WTC11 (cell line): Measurements from ENCODE around the gene FGR. TPM values are rescaled to one million over a fixed set of nuclear protein-coding genes. Genes with fewer than 3 reads are reported as not detected.

Experiments used
- KAT7 ChIP-seq: sonication (generic); formaldehyde crosslinking; IDR thresholded peaks from 2 replicates; pipeline ENCODE4 v1.8.1; 2023; ENCODE audit warnings: missing genetic modification reagents, mild to moderate bottlenecking, borderline replicate concordance
- MYBL2 ChIP-seq: sonication (generic); formaldehyde crosslinking; IDR thresholded peaks from 2 replicates; pipeline ENCODE4 v1.8.1; 2023; ENCODE audit warnings: mild to moderate bottlenecking, moderate library complexity, missing genetic modification reagents
- NR2C2 ChIP-seq: sonication (generic); formaldehyde crosslinking; IDR thresholded peaks from 2 replicates; pipeline ENCODE4 v1.8.0; 2022; ENCODE audit warnings: mild to moderate bottlenecking, missing genetic modification reagents
- NR3C1 ChIP-seq: sonication (generic); formaldehyde crosslinking; conservative IDR thresholded peaks from 2 replicates; pipeline ENCODE4 v1.8.1; 2023; ENCODE audit warnings: low read depth, mild to moderate bottlenecking, missing genetic modification reagents
- SMAD3 ChIP-seq: sonication (generic); formaldehyde crosslinking; IDR thresholded peaks from 2 replicates; pipeline ENCODE4 v1.8.0; 2022; ENCODE audit warnings: missing genetic modification reagents, mild to moderate bottlenecking, borderline replicate concordance
- SMAD4 ChIP-seq: sonication (generic); formaldehyde crosslinking; IDR thresholded peaks from 2 replicates; pipeline ENCODE4 v1.8.0; 2022; ENCODE audit warnings: mild to moderate bottlenecking, missing genetic modification reagents
- SP1 ChIP-seq: sonication (generic); formaldehyde crosslinking; conservative IDR thresholded peaks from 2 replicates; pipeline ENCODE4 v1.8.1; 2022; ENCODE audit warnings: missing genetic modification reagents
- TP53 ChIP-seq: sonication (generic); formaldehyde crosslinking; IDR thresholded peaks from 2 replicates; pipeline ENCODE4 v1.8.1; 2023; ENCODE audit warnings: mild to moderate bottlenecking, missing genetic modification reagents
- ZNF121 ChIP-seq: sonication (generic); formaldehyde crosslinking; IDR thresholded peaks from 2 replicates; pipeline ENCODE4 v1.8.0; 2023; ENCODE audit warnings: missing genetic modification reagents
- ZNF423 ChIP-seq: fragments of 250-450 bp; sonication (Bioruptor Pico); IDR thresholded peaks from 2 replicates; pipeline ENCODE4 v2.1.2; 2022; ENCODE audit warnings: mild to moderate bottlenecking, moderate library complexity
- total RNA-seq: library from RNA; stranded (reverse); gene quantifications from 3 replicates; pipeline ENCODE4 v1.2.3, GENCODE V29; 2021
- TF ChIP-seq, protein P1 (sequence below): sonication (generic); formaldehyde crosslinking; IDR thresholded peaks from 2 replicates; pipeline ENCODE4 v1.8.1; 2023; ENCODE audit warnings: mild to moderate bottlenecking, missing genetic modification reagents
- TF ChIP-seq, protein P2 (sequence below): fragments of 250-450 bp; sonication (Bioruptor Pico); IDR thresholded peaks from 2 replicates; pipeline ENCODE4 v2.1.2; 2022; ENCODE audit warnings: mild to moderate bottlenecking, moderate library complexity
- TF ChIP-seq, protein P3 (sequence below): fragments of 250-450 bp; sonication (Bioruptor Pico); IDR thresholded peaks from 2 replicates; pipeline ENCODE4 v1.9.0; 2021; ENCODE audit warnings: mild to moderate bottlenecking
- TF ChIP-seq, protein P4 (sequence below): fragments of 250-450 bp; sonication (Bioruptor Pico); IDR thresholded peaks from 2 replicates; pipeline ENCODE4 v1.9.0; 2021; ENCODE audit warnings: moderate library complexity, mild to moderate bottlenecking, inconsistent platforms, borderline replicate concordance
- TF ChIP-seq, protein P5 (sequence below): sonication (generic); formaldehyde crosslinking; IDR thresholded peaks from 2 replicates; pipeline ENCODE4 v1.8.1; 2022; ENCODE audit warnings: mild to moderate bottlenecking, moderate library complexity, missing genetic modification reagents
- TF ChIP-seq, protein P6 (sequence below): sonication (generic); formaldehyde crosslinking; IDR thresholded peaks from 2 replicates; pipeline ENCODE4 v1.8.0; 2022; ENCODE audit warnings: missing genetic modification reagents
- TF ChIP-seq, protein P7 (sequence below): fragments of 200-600 bp; IDR thresholded peaks from 2 replicates; pipeline ENCODE4 v1.8.0; 2022; ENCODE audit warnings: antibody characterized with exemption
- TF ChIP-seq, protein P8 (sequence below): sonication (generic); formaldehyde crosslinking; IDR thresholded peaks from 2 replicates; pipeline ENCODE4 v1.8.1; 2022; ENCODE audit warnings: missing genetic modification reagents, borderline replicate concordance
- TF ChIP-seq, protein P9 (sequence below): sonication (generic); formaldehyde crosslinking; IDR thresholded peaks from 2 replicates; pipeline ENCODE4 v1.8.0; 2022; ENCODE audit warnings: mild to moderate bottlenecking, missing genetic modification reagents

Gene FGR
- total RNA-seq, 1 experiment from 2014 or later: 0.77 TPM

DNA sequence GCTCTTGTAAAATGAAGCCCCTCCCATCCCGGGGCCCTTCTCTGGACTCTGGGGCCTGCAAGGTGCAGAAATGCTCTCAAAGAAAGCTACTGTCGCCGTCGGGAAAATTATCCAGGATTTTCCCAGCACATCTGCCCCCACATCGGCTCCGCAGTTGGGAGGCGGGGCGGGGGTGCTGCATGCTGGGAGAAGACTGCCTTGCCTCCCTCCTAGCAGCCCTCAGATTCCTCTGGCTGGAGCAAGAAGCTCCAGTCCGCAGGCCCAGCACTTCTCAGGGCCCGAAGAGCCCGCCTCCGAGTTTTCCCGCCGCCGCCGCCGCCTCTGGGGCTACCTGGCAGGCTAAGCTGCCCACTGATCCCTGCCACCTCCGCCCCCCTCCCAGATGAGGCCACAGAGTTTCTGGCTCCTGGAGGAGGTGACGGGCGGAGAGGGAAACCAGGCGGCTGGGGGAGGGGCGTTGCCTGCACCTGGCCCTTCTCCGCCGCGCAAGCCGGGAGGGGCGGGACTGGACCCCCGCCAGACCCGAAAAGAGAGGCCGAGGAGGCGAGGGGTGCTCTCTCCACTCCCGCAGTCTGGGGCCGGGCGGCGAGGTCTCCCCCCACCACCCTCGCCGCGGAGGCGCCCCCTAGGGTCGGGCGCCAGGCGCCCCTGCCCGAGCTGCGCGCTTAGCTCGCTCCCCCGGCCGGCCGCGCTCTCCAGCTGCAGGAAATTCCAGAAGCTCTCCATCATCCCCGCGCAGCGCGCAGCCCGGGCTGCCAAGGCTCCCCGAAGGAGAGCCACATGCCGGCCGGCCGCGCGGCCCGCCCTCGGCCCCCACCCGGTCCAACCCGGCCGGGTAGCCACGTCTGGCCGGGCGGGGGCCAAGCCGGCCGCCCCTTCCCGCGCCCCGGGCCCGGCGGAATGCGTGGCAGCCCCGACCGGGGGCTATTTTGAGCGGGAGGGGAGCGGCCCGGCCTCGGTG lies 59.8 kb downstream of the FGR start (continued):
- TF ChIP-seq, protein P1, sequence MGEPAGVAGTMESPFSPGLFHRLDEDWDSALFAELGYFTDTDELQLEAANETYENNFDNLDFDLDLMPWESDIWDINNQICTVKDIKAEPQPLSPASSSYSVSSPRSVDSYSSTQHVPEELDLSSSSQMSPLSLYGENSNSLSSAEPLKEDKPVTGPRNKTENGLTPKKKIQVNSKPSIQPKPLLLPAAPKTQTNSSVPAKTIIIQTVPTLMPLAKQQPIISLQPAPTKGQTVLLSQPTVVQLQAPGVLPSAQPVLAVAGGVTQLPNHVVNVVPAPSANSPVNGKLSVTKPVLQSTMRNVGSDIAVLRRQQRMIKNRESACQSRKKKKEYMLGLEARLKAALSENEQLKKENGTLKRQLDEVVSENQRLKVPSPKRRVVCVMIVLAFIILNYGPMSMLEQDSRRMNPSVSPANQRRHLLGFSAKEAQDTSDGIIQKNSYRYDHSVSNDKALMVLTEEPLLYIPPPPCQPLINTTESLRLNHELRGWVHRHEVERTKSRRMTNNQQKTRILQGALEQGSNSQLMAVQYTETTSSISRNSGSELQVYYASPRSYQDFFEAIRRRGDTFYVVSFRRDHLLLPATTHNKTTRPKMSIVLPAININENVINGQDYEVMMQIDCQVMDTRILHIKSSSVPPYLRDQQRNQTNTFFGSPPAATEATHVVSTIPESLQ: no peak
- TF ChIP-seq, protein P2, sequence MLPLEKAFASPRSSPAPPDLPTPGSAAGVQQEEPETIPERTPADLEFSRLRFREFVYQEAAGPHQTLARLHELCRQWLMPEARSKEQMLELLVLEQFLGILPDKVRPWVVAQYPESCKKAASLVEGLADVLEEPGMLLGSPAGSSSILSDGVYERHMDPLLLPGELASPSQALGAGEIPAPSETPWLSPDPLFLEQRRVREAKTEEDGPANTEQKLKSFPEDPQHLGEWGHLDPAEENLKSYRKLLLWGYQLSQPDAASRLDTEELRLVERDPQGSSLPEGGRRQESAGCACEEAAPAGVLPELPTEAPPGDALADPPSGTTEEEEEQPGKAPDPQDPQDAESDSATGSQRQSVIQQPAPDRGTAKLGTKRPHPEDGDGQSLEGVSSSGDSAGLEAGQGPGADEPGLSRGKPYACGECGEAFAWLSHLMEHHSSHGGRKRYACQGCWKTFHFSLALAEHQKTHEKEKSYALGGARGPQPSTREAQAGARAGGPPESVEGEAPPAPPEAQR (CRISPR knock-in tag): no peak
- peak; percentile 76 for TF ChIP-seq ZNF423 (CRISPR knock-in tag)
- TF ChIP-seq ZNF121 (CRISPR knock-in tag): no peak
- TF ChIP-seq MYBL2: 0 out of 2 replicates have a peak, but pooled peaks have one; percentile 19
- no peak for TF ChIP-seq SMAD4 (CRISPR knock-in tag)
- TF ChIP-seq, protein P3, sequence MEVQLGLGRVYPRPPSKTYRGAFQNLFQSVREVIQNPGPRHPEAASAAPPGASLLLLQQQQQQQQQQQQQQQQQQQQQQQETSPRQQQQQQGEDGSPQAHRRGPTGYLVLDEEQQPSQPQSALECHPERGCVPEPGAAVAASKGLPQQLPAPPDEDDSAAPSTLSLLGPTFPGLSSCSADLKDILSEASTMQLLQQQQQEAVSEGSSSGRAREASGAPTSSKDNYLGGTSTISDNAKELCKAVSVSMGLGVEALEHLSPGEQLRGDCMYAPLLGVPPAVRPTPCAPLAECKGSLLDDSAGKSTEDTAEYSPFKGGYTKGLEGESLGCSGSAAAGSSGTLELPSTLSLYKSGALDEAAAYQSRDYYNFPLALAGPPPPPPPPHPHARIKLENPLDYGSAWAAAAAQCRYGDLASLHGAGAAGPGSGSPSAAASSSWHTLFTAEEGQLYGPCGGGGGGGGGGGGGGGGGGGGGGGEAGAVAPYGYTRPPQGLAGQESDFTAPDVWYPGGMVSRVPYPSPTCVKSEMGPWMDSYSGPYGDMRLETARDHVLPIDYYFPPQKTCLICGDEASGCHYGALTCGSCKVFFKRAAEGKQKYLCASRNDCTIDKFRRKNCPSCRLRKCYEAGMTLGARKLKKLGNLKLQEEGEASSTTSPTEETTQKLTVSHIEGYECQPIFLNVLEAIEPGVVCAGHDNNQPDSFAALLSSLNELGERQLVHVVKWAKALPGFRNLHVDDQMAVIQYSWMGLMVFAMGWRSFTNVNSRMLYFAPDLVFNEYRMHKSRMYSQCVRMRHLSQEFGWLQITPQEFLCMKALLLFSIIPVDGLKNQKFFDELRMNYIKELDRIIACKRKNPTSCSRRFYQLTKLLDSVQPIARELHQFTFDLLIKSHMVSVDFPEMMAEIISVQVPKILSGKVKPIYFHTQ: no peak
- TF ChIP-seq, protein P4, sequence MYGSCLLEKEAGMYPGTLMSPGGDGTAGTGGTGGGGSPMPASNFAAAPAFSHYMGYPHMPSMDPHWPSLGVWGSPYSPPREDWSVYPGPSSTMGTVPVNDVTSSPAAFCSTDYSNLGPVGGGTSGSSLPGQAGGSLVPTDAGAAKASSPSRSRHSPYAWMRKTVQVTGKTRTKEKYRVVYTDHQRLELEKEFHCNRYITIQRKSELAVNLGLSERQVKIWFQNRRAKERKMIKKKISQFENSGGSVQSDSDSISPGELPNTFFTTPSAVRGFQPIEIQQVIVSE (CRISPR knock-in tag): no peak
- TF ChIP-seq, protein P5, sequence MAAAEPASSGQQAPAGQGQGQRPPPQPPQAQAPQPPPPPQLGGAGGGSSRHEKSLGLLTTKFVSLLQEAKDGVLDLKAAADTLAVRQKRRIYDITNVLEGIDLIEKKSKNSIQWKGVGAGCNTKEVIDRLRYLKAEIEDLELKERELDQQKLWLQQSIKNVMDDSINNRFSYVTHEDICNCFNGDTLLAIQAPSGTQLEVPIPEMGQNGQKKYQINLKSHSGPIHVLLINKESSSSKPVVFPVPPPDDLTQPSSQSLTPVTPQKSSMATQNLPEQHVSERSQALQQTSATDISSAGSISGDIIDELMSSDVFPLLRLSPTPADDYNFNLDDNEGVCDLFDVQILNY (CRISPR knock-in tag): peak; percentile 93
- TF ChIP-seq, protein P6, sequence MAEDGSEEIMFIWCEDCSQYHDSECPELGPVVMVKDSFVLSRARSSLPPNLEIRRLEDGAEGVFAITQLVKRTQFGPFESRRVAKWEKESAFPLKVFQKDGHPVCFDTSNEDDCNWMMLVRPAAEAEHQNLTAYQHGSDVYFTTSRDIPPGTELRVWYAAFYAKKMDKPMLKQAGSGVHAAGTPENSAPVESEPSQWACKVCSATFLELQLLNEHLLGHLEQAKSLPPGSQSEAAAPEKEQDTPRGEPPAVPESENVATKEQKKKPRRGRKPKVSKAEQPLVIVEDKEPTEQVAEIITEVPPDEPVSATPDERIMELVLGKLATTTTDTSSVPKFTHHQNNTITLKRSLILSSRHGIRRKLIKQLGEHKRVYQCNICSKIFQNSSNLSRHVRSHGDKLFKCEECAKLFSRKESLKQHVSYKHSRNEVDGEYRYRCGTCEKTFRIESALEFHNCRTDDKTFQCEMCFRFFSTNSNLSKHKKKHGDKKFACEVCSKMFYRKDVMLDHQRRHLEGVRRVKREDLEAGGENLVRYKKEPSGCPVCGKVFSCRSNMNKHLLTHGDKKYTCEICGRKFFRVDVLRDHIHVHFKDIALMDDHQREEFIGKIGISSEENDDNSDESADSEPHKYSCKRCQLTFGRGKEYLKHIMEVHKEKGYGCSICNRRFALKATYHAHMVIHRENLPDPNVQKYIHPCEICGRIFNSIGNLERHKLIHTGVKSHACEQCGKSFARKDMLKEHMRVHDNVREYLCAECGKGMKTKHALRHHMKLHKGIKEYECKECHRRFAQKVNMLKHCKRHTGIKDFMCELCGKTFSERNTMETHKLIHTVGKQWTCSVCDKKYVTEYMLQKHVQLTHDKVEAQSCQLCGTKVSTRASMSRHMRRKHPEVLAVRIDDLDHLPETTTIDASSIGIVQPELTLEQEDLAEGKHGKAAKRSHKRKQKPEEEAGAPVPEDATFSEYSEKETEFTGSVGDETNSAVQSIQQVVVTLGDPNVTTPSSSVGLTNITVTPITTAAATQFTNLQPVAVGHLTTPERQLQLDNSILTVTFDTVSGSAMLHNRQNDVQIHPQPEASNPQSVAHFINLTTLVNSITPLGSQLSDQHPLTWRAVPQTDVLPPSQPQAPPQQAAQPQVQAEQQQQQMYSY (CRISPR knock-in tag): peak; percentile 88
- TF ChIP-seq, protein P7, sequence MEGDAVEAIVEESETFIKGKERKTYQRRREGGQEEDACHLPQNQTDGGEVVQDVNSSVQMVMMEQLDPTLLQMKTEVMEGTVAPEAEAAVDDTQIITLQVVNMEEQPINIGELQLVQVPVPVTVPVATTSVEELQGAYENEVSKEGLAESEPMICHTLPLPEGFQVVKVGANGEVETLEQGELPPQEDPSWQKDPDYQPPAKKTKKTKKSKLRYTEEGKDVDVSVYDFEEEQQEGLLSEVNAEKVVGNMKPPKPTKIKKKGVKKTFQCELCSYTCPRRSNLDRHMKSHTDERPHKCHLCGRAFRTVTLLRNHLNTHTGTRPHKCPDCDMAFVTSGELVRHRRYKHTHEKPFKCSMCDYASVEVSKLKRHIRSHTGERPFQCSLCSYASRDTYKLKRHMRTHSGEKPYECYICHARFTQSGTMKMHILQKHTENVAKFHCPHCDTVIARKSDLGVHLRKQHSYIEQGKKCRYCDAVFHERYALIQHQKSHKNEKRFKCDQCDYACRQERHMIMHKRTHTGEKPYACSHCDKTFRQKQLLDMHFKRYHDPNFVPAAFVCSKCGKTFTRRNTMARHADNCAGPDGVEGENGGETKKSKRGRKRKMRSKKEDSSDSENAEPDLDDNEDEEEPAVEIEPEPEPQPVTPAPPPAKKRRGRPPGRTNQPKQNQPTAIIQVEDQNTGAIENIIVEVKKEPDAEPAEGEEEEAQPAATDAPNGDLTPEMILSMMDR: peak; percentile 28; the same call in 1 of the 2 replicates
- TF ChIP-seq SP1 (CRISPR knock-in tag): peak; percentile 53; the same call in 1 of the 2 replicates
- TF ChIP-seq TP53 (CRISPR knock-in tag): peak; percentile 26; the same call in 1 of the 2 replicates
- TF ChIP-seq NR2C2 (CRISPR knock-in tag): no peak
- TF ChIP-seq, protein P8, sequence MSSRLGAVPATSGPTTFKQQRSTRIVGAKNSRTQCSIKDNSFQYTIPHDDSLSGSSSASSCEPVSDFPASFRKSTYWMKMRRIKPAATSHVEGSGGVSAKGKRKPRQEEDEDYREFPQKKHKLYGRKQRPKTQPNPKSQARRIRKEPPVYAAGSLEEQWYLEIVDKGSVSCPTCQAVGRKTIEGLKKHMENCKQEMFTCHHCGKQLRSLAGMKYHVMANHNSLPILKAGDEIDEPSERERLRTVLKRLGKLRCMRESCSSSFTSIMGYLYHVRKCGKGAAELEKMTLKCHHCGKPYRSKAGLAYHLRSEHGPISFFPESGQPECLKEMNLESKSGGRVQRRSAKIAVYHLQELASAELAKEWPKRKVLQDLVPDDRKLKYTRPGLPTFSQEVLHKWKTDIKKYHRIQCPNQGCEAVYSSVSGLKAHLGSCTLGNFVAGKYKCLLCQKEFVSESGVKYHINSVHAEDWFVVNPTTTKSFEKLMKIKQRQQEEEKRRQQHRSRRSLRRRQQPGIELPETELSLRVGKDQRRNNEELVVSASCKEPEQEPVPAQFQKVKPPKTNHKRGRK (CRISPR knock-in tag): no peak
- TF ChIP-seq KAT7 (CRISPR knock-in tag): peak; percentile 45
- no peak for TF ChIP-seq SMAD3
- no peak for TF ChIP-seq NR3C1
- TF ChIP-seq, protein P9, sequence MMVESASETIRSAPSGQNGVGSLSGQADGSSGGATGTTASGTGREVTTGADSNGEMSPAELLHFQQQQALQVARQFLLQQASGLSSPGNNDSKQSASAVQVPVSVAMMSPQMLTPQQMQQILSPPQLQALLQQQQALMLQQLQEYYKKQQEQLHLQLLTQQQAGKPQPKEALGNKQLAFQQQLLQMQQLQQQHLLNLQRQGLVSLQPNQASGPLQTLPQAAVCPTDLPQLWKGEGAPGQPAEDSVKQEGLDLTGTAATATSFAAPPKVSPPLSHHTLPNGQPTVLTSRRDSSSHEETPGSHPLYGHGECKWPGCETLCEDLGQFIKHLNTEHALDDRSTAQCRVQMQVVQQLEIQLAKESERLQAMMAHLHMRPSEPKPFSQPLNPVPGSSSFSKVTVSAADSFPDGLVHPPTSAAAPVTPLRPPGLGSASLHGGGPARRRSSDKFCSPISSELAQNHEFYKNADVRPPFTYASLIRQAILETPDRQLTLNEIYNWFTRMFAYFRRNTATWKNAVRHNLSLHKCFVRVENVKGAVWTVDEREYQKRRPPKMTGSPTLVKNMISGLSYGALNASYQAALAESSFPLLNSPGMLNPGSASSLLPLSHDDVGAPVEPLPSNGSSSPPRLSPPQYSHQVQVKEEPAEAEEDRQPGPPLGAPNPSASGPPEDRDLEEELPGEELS (CRISPR knock-in tag): peak; percentile 68; the same call in 1 of the 2 replicates
- TF ChIP-seq, all 79 proteins: peak for 17
